Muscle of leg (tissue), 11 donors: ENCODE data around the gene ABLIM2. TPM values are rescaled to one million over a fixed set of nuclear protein-coding genes. Genes with fewer than 3 reads are reported as not detected.

Experiments used
- DNase-seq: peaks from one replicate; pipeline ENCODE4 v3.0.0; 2013
- H3K27ac ChIP-seq: one replicate; pipeline ENCODE4 v1.5.1; 2013; ENCODE audit warnings: mild to moderate bottlenecking, low read length, control low read depth
- H3K27me3 ChIP-seq: one replicate; pipeline ENCODE4 v1.6.1; 2013; ENCODE audit warnings: low read length; ENCODE audit not compliant: control insufficient read depth, insufficient read depth
- H3K36me3 ChIP-seq: one replicate; pipeline ENCODE4 v1.6.1; 2013; ENCODE audit warnings: low read length; ENCODE audit not compliant: control insufficient read depth, insufficient read depth
- H3K4me1 ChIP-seq: one replicate; pipeline ENCODE4 v1.6.1; 2013; ENCODE audit warnings: low read length; ENCODE audit not compliant: control insufficient read depth, insufficient read depth
- H3K4me3 ChIP-seq: one replicate; pipeline ENCODE4 v1.5.1; 2013; ENCODE audit warnings: low read length, control low read depth
- H3K9me3 ChIP-seq: replicated peaks from 2 replicates; pipeline ENCODE4 v1.6.1; 2013; ENCODE audit warnings: low read depth, low read length; ENCODE audit not compliant: control insufficient read depth
- WGBS: methylation state at CpG from one replicate; pipeline ENCODE4 v1.1.5; 2013; ENCODE audit warnings: missing lambda C conversion rate; ENCODE audit not compliant: insufficient coverage; 5-methylcytosine and 5-hydroxymethylcytosine counted together
- polyA plus RNA-seq, 8 donors: library from polyadenylated mRNA; unstranded; fragments of 120-200 nt; gene quantifications; one replicate each; pipeline versions ENCODE4 v1.2.1 to v1.2.3, GENCODE V29; 2013; ENCODE audit warnings: inconsistent platforms in 1 of 8, low replicate concordance in 1 of 8; ENCODE audit not compliant: insufficient read length in 8 of 8, insufficient read depth in 1 of 8
- total RNA-seq: library from RNA; stranded (reverse); fragments of 120-200 nt; gene quantifications from one replicate; pipeline ENCODE4 v1.2.4, GENCODE V29; 2013

The ABLIM2 gene
- total and polyA plus RNA-seq, 9 donors: 3.1 to 10.5 (median 5.7) TPM

DNA sequence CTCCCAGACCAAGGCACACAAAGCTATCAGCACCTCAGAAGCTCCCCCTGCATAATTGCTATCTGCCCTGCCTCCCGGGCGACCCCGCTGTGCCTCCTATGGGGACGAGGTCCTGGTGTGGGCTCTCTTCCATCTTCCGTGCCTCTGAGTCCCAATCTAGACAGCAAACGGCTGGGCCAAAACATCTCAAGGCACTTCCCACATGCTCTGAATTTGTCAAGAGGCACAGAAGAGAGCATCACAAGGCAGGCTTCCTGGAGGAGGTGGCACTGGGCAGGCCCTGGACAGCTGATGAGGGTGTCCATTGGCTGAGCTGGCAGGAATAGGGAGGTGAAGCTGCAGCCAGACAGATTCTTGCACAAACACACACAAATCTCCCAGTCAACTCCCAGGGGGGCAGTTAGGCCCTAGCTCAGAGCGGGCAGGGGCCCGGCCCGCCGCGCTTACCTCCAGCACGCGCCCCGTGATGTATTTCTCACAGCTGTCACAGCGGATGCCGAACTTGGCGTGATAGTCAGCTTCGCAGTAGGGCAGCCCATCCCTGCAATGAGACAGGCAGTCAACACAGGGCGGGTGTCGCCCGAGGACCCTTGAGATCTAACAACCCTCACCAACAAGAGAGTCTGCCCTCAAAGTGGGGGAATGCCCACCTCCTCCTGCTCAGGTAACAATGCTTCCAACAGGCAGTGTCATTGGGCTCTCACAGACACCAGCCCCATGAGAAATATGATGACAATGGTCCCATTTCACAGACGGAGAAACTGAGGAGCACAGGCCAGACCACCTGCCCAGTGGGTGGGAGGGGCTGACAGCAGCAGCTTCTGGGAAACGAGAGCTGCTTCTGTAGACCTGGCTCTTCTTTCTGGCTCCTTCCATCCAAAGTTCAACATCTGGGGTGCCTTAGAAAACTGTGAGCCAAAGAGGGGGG lies 81.2 kb downstream of the ABLIM2 start:
- Histone ChIP-seq H3K27ac (no peak overlapping the region), H3K4me1 (peaks cover 9% of the 10 kb centered on the region), H3K36me3 (no peaks in the 10 kb centered on the region), H3K4me3 (no peak overlapping the region), H3K9me3 (no peaks in the 10 kb centered on the region), H3K27me3 (peaks cover 26% of the 10 kb centered on the region)
- DNase-seq: no peak
- 74% methylated on average over 21 of the region's 23 CpGs for WGBS

DNA sequence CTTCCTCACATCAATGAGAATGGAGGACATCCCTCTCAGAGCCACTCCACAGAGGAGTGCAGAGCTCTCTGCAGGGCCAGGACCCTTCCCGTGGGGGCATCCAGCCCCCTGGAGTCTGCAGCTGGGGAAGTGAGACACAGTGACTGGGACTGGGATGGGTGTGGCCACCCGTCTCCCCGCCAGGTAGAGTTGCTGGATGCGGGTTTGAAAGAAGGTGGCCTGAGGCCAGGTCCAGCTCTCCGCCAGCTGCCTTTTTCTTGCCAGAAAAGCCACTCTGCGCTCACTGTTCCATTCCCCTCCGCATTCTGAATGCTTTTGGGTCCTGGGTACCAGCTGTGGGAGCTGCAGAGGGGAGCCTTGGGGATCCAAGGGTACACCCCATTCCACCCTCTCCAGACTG lies 82.6 kb downstream of the ABLIM2 start:
- Histone ChIP-seq H3K27me3 (peaks cover 39% of the 10 kb centered on the region), H3K4me1 (peaks cover 14% of the 10 kb centered on the region), H3K4me3 (no peak overlapping the region), H3K9me3 (no peaks in the 10 kb centered on the region), H3K27ac (no peak overlapping the region), H3K36me3 (no peaks in the 10 kb centered on the region)
- DNase-seq: no peak
- WGBS: 45% methylated on average over 4 of the region's 7 CpGs

- DNase-seq: no peak
- H3K36me3 ChIP-seq: no peaks in the 10 kb centered on the region
- 77% methylated on average over 7 of the region's 17 CpGs for WGBS
- H3K4me3 ChIP-seq: no peak overlapping the region
- H3K4me1 ChIP-seq: peaks cover 20% of the 10 kb centered on the region
- peaks cover 45% of the 10 kb centered on the region for H3K27me3 ChIP-seq
- no peaks in the 10 kb centered on the region for H3K9me3 ChIP-seq
- no peak overlapping the region for H3K27ac ChIP-seq
Observed at GRCh38 chr4:8073206-8073863, 85.3 kb downstream of the ABLIM2 start.

- Histone ChIP-seq H3K4me1 (peaks cover 29% of the 10 kb centered on the region), H3K9me3 (no peaks in the 10 kb centered on the region), H3K4me3 (no peak overlapping the region), H3K36me3 (no peaks in the 10 kb centered on the region), H3K27me3 (peaks cover 44% of the 10 kb centered on the region), H3K27ac (no peak overlapping the region)
- WGBS: 58% methylated on average over 17 of the region's 20 CpGs
- no peak for DNase-seq
Observed at GRCh38 chr4:8072235-8072968, 86.2 kb downstream of the ABLIM2 start.

DNA sequence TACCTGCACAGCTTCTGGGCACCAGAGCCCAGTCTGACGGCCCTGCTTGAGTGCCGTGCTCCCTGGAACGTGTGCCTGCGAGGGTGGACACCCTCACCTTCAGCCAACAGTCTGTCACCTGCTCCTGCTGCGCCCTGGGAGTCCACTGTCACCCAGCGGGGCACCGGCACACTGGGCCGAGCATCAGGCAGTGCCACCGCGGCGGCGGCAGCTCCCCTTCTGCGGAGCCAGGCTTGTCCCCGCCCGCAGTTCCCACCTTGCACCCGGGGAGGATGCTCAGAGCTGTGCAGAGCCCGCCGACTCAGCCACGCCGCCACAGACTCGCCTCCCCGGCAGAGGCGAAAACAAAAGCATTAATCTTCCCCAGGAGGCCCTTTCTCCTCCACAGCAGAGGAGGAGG lies 86.8 kb downstream of the ABLIM2 start:
- Histone ChIP-seq H3K9me3 (no peaks in the 10 kb centered on the region), H3K27me3 (peaks cover 44% of the 10 kb centered on the region), H3K27ac (no peak overlapping the region), H3K4me3 (no peak overlapping the region), H3K4me1 (peaks cover 32% of the 10 kb centered on the region), H3K36me3 (no peaks in the 10 kb centered on the region)
- 20% methylated on average over 23 of the region's 23 CpGs for WGBS
- no peak for DNase-seq

GRCh38 chr4:8070736-8071718 lies 87.6 kb downstream of the ABLIM2 start:
- no peak overlapping the region for H3K27ac ChIP-seq
- 57% methylated on average over 19 of the region's 30 CpGs for WGBS
- H3K9me3 ChIP-seq: no peaks in the 10 kb centered on the region
- DNase-seq: no peak
- no peak overlapping the region for H3K4me3 ChIP-seq
- no peaks in the 10 kb centered on the region for H3K36me3 ChIP-seq
- H3K4me1 ChIP-seq: peaks cover 32% of the 10 kb centered on the region
- H3K27me3 ChIP-seq: peaks cover 39% of the 10 kb centered on the region

- Histone ChIP-seq H3K27me3 (peaks cover 35% of the 10 kb centered on the region), H3K27ac (no peak overlapping the region), H3K36me3 (no peaks in the 10 kb centered on the region), H3K4me3 (no peak overlapping the region), H3K9me3 (peaks cover 9% of the 10 kb centered on the region), H3K4me1 (peaks cover 32% of the 10 kb centered on the region)
- 82% methylated on average over 27 of the region's 27 CpGs for WGBS
- DNase-seq: no peak
Observed at GRCh38 chr4:8069102-8069752, 89.4 kb downstream of the ABLIM2 start.

DNA sequence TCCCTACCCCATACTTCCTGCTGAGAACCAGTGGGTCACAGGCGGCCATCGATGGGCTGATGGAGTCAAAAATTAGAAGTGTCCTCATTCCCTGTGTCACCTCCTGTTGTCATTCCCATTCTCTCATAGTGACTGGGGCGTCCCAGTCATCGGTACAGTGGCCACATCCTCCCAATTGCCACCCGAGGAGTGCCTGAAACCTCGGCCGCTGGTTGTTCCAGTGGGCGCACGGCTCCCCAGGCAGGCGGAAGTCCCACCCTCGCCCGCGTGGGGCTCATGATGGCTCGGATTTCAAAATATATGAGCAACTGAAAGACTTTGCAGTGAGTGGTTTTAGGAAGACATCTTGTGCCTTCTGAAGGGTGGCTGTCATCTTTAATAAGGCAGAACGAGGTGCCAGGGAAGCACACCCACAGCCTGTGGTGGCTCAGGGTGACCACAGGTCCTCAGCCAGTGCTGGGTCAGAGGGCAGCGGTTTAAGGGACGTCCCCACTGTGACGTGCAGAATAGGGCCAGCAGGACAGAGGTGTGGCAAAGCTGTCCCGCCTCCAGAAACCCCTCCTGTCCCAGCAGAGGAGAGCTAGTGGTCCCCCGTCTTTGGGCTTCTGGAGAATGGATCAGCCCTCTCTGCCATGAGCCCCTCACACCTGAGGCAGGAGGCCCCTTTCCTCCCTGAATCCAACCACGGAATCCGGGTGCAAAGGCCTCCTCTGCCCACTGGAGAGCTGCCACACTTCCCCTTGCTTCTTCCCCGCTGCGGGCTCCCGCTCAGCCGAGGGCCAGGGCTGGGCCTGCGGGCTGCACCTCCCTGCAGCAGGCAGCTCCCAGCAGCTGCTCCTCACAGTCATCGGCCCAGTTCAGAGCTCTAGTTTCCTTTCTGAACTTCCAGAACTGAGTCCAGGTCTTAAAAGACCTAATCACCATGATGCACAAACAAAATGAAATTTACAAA lies 90.4 kb downstream of the ABLIM2 start:
- peaks cover 32% of the 10 kb centered on the region for H3K4me1 ChIP-seq
- peaks cover 30% of the 10 kb centered on the region for H3K27me3 ChIP-seq
- DNase-seq: no peak
- H3K27ac ChIP-seq: no peak overlapping the region
- 60% methylated on average over 23 of the region's 28 CpGs for WGBS
- no peak overlapping the region for H3K4me3 ChIP-seq
- H3K36me3 ChIP-seq: no peaks in the 10 kb centered on the region
- H3K9me3 ChIP-seq: peaks cover 17% of the 10 kb centered on the region
